ENCODE data around the gene ZMAT1.

GRCh38 chrX:101918751-101919150 is 13.1 kb downstream of the ZMAT1 start:
- TF ChIP-seq POLR2AphosphoS5 (IDR thresholded peaks at IDR 0.05; ENCODE audit: low read depth, low read length) (no peak), REST (IDR thresholded peaks at IDR 0.05; ENCODE audit: insufficient read depth in 1 of 2, low read depth in 2 of 2, low read length in 2 of 2) (no peak)
